Eye (tissue), 1 donor: ENCODE data around the gene GPR153.

Experiments
- DNase-seq: peaks from one replicate; pipeline ENCODE4 v3.0.0-alpha.2; 2015

Gene GPR153

DNA sequence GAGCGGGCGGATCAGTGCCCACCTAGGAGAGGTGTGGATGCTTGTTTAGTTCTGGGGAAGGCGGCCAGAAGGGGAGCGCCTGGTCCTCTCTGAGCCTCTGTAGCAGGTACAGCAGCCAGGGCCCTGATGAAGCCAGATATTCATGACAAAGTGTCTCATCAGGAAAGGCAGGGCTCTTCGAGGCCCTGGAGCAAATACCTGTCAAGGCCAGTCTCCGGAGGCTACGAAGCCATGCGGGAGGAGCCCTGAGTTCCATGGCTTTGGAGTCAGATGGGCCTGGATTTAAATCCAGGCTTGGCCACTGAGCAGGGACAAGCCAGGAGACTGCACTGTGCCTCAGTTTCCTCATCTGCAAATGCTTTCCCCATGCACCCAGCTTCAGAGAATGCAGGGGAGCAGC is 25.4 kb upstream of the GPR153 start:
- no peak for DNase-seq

DNA sequence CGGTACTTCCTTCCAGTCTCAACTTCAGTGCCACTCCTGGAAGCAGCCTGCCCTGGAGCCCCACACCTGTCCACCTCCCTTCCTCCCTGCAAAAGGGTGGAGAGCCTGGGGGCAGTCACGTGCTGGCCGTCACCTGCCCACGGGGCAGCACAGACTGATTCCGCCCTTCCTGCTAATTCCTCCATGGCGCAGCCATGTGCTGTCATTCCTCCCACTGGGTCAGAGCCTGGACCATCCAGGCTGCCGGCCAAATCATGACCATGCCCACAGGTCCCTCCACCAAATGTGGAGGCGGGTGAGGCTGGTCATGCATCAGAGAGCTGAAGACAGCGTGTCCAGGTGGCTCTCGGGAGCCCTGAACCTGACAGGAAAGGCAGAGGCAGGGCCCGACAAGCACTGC is 24.4 kb upstream of the GPR153 start:
- no peak for DNase-seq

DNA sequence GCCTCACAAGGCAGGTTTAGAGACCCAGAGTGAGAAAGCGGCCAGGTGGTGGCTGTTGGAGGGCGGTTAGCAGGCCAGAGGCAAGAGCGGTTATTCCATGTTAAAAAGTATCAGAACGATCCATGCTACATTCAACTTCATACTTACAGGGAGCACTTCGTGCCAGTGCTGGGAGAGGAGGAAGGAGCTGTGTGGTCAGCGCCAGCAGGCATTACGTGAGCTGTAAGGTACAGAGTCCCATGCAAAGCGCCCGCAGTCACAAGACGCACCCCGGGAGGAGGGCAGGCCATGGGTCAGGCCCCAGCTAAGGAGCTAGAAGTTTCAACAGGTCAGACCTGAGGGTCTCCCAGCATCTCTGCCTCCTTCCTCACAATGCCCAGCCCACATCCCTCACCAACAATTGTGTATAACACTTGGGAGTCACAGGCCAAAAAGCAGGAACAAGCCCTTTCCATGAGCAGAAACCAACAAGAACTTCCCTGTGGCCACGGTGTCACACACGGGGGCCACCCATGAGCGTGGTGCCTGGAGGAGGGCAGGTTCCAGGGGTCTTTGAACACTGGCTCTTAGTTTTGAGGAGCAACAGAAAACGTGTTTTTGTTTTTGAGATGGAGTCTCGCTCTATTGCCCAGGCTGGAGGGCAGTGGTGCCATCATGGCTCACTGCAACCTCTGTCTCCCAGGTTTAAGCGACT is 21.8 kb upstream of the GPR153 start:
- DNase-seq, result no peak

DNA sequence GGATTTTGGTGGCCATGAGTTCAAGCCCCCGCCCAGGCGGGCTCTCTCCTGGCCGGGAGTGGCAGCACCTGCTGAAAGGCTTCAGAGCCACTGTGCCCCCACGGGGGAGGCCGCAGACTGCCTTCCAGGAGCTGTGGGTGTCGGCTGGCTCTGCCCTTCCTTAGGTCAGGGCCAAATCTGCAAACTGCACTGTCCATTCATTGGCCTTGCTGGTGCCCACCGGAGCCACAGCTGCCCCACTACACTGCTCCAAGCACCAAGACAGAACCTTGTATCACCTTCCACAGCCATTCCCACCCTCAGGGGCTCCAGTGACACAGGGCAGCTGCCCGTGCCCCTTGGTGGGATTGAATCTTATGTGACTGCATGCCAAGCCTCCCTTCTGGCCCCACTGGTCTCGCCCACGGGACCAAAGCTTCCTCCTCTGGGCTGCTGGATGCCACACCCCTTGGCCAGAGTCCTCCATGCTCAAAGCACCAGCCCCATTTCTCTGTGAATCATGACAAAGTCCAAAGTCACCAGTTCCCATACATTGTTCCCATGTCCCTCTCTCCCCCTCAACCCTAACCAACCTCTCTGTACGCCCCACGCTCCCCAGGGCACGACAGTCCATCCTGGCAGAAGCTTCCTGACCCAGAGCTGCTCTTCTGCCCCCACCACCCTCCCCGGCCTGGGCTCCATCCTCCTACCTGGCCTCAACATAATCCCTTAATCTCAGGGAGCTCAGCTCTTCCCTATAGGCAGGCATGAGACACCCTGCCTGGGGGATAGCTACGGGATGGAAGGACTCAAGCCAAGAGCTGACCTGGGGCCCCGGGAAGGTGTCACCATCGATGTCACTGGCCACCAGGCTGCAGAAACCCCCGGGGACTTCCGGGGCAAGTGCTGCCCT is 20.9 kb upstream of the GPR153 start:
- no peak for DNase-seq

DNA sequence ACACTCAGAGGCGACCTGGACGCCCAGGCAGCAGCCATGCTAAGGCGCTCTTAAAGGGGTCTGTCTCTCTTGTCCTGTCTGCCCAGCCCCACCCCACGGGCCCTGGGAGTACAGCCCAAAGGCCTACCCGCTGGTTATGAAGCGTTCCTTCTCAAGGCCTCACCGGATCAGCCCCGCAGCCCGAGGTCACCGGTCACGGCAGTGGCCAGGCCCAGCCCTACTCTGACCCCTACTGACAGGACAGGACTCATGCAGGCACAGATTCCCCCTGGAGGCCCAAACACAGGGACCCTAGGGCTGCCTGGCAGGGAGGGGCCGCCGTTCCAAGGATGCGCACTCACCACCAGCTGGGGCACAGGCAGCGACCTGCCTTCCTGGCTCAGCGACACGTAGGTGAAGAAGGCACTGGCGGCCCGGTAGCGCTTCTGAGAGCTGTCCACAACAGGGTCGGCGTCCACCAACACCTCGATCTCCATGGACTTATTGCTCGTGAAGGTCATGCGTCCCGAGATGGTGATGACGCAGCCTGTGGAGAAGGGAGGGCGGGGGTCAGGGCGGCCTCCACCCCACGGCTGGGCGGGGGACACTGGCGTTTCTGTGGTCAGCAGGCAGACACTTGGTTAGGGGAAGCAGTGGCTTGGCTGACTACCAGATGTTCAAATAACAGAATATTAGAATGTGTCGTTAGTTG is 20.0 kb upstream of the GPR153 start:
- peak; percentile 49 for DNase-seq

DNA sequence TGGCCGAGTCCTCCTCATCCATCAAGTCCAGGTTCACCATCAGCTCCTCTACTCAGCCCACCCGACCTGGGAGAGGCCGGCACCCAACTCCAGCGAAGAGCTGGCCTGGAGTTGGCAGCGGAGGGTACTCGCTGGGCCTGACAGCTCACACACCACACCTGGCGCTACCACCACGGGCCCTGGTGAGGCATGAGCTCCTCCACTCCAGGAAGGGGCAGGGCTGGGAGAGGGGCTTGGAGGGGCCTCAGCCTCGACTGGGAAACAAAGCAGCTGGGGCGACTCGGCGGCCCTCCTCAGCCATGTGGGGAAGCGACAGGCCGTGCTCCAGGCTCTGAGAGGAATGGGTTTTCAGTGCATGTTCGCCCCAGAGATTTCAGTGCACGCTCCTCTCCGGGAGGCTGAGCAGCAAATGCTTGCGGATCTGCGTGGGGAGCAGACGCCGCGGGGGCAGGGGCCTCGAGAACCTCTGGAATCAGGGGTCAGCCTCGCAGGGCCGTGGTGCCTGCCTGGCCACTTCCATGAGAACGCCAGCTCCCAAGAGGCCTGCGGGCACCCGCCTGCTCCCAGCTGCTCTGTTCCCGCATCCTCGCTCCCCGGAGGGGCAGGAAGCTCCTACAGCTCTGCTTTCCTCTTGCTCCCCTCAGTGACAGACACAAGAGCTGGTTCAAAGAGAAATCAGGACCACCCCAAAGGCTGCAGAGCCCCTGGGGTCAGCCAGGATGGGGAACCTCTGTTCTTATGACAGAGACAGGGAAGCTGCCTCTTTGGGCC is 18.9 kb upstream of the GPR153 start:
- DNase-seq, result no peak

DNA sequence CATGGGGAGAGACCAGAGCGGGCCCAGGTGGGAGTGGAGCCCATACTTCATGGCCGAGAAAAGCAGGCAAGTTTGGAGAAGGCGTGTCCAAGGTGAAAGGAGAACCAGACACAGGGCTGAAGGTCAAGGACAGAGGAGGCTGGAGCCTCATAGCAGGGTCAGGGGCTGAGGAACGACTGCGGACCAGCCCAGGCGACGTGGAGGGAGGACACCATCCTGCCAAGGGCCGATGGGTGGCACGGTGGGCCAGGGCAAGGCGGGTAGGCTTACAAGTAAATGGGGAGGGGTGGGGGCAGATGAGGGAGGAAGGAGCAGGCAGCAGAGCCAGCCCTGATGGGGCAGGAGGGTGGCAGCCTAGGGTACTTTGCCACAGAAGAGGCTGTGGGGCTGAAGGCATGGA is 18.2 kb upstream of the GPR153 start:
- no peak for DNase-seq

DNA sequence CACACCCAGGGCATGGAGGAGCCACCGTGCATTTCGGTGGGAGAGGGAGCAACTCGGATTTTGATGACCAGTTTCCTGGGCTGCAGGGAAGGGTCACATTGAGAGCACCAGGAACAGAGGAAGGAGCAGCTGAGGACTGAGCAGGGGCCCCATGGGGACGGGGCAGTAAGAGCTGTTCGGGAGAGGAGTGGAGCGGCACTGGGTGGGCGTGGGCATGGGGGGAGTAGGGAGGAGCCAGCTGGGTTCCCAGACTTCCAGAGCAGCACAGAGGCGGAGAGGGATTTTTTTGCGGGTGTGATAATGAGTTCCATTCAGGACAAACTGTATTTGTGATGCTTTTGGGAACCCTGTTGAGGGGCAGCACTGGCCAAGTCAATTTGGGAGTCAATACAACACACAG is 17.4 kb upstream of the GPR153 start:
- no peak for DNase-seq

DNA sequence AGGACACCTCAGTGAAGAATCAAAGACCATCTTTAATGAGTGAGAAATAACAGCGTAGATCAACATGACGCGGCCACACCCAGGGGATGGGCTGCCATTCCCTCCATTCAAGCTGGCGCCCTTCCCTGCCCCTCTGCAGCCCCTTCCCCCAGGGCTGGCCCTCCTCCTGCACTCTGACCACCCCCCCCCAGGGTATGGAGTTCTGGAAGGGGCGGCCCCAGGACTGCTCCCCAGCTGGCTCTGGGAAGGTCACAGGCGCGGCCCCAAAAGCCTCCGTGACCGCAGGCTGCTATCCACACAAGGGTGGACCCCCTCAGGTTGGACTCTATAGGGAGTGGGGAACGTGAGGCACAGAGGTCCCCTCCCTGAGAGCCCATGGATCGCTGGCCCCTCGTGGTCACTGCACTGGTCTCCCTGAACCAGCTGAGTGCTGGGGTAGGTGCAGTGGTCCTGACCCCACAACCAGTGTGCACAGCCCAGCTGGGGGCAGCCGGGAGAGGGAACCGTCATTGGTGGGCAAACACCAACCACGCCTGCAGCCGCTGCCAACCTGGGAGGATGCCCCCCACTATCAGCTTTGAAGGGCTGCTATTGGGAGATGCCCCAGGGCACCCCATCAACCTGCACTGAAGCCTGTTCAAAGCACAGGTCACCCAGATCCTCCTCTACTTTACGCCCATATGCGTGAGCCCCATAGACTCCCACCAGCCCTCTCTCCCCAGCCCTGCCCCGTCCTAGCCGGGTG is 16.1 kb upstream of the GPR153 start:
- DNase-seq, result no peak

DNA sequence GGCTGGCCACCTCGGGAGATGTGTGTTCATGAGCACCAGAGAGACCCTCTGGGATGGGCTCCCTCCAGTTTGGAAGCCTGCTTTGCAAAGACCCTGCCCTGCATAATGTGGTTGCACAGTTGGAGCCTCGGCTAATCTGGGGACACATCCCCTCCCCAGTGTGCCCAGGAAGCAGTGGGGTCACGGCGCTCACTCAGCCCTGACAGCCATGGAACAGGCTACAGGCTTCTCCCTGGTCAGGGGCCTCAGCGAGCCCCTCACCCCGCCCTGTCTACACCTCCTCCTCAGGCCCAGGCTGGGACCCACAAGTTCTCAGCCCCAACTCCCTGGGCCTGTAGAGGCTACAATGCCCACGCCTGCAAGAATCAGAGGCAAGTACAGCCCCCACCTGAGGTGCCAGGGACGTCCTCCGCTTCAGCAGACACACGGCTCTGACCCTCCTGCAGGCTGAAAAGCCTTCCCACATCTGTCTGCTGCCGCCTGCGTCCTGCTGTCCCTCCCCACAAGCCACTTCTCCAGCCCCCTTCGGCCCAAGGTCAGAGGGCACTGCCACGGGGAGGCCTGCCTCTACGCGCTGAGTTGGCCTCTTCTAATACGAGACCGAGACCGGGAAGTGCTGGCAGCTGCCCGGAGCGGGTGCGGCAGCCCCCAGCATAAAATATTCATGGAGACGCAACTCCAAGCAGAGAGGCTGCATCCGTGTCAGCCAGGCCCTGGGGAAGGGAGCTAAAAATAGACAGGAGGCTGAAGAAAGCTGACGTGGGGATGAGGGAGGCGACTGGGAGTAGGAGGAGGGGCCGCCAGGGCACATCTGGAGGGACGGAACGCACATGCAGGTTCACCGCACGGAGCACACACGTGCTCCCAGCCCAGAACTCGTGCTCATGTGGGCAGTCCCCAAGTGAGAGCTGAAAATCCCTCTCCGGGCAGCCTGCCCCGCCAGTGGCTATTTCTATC is 15.2 kb upstream of the GPR153 start:
- DNase-seq, result peak; percentile 93

DNA sequence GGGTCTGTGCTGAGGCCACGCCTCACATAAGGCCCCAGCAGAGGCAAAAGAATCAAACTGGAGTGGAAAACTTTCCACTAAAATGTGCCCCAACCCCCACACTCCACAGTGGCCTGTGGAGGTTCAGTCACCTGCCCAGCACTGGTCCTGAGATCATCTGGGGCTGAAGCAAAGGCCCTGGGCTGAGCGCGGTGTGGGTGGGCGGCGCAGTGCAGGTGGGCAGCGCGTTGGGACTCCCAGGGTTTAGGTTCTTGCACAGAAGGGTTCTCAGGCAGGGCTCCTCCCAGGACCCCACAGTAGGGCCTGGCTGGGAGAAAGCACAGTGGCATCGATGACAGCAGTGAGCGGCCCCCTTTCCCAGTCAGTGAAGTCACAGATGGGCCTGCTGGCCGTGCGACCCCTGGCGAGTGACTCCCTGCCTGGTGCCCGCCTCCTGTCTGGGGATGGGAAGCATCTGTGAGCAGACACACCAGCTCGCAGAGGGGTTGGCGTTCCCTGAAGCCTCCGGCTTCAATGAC is 13.8 kb upstream of the GPR153 start:
- DNase-seq, result no peak

DNA sequence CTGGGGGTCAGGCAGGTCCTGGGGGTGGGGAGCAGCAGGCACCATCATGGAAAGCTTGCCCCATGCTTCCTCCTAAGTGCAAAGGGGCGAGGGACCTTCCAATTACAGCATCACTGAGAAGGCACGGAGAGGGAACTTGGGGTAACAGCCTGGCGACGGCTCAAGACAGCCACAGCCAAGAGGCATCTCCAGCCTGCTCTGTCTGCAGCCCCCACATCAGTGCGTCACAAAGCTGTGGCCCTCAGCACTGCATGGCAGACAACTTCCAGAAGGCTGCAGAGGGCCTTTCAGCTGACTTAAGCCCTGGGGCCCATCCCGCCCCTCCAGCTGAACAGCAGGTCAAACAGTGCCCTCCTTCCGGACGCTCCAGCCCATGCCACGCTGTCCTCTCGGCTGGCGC is 13.2 kb upstream of the GPR153 start:
- no peak for DNase-seq

DNA sequence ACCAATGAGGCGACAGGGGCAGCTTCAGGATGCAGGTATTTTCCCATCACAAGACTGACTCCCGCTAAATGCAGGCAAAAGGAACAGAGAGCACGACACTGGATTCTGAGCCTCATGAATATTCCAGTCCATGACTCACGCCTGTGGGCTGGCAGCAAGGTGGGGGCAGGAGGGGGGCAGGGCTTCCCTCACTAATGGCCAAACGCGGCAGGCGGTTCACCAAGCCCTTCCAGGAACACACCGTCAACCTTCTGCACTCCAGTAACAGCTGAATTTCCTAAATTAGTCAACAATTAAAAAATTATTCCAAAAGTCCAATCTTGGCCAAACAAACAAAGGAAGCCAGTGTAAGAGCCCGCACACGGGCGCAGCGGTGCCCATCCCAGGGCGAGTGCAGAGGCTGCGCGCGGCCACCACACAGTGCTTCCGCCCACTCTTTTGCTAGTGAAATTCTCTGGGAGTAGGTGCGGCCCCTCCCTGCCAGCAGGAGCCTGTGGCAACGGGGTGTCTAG is 12.5 kb upstream of the GPR153 start:
- DNase-seq, result no peak

DNA sequence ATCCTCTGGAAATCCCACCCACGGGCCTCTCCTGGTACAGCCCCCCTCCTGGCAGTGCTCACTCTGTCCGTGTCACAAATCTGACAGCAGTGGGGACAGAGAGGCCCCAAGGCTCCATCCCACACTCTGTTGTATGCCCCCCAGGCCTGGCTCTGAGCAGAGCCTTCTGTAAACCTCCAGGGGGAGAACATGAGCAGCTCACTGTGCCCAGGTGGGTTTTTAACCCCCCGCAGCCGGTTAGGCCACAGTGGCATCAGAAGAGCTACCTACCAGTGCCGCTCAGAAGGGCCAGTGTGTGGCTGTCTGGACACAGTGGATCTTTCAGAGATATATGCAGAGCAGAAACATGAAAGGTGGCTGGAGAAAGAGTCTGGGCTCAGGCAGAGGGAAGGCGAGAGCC is 12.0 kb upstream of the GPR153 start:
- no peak for DNase-seq

DNA sequence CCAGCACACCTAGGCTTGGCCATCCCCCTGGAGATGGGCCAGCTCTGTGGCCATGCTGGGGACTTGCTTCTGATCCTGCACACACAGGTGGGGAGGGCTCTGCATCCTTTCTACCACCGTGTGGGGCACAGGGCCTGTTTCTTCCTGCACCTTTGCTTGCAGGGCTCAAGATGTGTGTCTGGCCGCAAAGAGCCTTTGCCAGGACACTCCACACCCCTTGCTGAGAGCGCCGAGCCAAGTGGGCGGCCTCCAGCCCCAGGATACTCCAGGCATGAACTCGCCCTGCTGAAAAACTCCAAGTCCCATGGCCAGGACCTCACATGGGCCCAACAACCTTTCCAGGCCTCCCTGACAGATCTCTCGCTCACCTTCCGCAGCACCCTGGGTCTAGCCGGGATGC is 11.6 kb upstream of the GPR153 start:
- DNase-seq, result no peak

DNA sequence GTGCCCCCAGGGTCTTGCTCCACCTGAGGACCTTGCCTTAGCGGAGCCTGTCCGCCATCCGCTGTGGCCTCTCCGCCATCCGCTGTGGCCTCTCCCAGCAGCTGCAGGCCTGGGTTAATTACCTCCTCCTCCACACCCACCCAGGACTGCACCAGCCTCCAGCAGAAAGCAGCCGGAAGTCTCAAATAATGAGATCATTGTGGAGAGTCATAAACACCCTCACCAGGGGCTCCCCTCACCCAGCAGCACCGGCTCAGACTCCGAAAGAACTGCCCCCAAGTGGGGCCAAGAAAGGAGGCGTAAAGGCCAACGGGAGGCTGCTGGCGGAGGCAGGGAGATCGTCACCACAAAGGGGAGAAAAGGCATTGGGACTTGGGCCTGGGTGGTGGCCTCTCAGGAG is 10.7 kb upstream of the GPR153 start:
- peak; percentile 73 for DNase-seq

DNA sequence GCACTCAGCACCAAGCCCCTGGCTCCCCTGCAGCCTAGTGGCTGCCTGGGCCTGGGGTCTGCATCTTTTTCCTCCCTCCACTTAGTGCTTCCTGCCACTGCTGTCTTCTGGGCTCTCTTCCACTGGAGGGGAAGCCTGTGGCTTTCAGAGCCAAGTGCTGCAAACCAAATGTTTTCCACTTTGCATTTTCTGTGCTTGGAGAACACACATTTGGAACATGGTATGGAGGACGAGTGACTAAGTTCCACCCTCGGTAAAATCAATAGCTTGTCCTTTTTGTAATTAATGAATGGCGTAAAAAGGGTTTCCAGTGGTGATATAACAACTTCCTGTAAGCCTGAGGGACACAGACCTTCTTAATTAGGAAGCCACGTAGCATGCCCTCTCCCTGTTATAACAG is 10.1 kb upstream of the GPR153 start:
- DNase-seq, result peak; percentile 66

DNA sequence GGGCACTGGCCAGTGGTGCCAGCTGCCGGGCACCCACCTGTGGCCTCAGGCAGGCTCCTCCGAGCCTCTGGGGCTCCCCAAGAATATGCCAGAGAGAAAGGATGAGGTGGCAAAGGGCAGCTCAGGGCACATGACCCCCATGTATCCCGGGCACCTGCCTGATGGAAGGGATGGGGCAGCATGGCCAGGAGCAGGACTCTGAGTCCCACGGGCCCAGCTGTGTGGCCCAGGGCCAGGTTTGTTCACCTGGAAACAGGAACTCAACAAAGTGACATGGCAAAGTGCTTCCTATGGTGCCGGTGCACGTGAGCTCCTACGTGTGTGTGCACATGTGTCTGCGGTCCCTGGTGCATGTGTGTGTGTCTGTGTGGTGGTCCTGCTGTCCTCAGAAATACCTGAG is 9.5 kb upstream of the GPR153 start:
- DNase-seq, result no peak

DNA sequence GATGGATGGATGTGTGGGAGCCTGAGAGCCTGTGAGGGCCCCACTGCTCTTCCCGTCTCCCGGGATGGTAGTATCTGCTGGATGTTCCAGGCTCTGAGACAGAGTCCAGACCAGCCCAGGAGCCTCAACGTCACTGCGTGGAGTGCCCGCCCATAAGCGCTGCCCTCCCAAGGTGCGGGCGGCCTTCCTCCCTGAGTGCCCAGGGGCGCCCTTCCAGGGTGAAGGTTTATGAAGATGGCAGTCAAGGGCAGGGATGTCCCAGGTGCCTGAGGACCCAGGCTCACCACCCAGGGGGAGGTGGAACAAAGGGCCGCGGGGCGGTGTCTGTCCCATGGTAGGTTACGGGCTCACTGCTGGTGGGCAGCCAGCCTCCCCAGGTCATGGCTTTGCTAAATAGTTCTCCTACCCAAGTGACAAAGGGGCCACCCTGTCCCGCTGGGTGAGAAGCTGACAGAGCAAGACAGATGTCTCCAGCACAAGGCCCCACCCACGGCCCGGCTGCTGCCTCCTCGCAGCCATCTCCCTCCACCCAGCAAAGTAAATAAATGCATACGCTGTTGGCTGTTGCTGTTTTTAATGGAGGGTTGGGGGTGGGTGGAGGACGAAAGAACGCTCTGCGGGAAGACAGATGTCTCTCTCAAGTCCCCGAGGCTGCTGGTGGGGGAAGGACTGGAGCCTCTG is 9.0 kb upstream of the GPR153 start:
- peak; percentile 58 for DNase-seq

DNA sequence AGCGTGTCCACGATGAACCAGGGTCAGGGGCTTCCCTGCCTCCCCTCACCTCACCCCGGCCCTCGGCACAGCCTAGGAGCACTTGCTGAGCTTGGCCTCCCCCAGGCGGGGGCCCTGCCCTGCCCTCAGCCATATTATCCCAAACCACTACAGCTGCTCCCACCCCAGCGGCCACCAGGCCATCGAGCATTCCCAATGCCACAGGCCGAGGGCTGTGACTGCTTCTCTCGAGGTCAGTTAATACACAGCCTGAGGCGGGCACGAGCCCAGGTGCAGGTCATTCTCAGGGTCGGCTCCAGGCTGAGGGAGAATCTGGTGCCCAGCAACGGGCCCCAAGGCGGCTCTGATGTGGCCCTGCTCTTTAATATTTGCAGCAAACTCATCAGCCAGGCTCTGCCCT is 8.4 kb upstream of the GPR153 start:
- DNase-seq, result no peak
